NT2/D1 (cell line): ENCODE results near the gene DPH7.
"Not testable (repeated sequence)": the region's sequence is repeated elsewhere in the genome, so short reads cannot be mapped to it uniquely, and the experiment has no call there.

Experiments used
- DNase-seq: peaks from one replicate; pipeline ENCODE4 v3.0.0-alpha.2; 2011; ENCODE audit warnings: low read depth, low spot score
- H3K27me3 ChIP-seq: 2 replicates; pipeline ENCODE4 v1.6.0; 2011; ENCODE audit warnings: mild to moderate bottlenecking; ENCODE audit not compliant: insufficient read length, insufficient read depth
- H3K36me3 ChIP-seq: 2 replicates; pipeline ENCODE4 v1.6.1; 2011; ENCODE audit warnings: mild to moderate bottlenecking, low read length, mixed read lengths; ENCODE audit not compliant: insufficient read depth, insufficient read length
- H3K4me1 ChIP-seq: 2 replicates; pipeline ENCODE4 v1.5.1; 2011; ENCODE audit not compliant: insufficient read depth, insufficient read length
- H3K4me3 ChIP-seq: 2 replicates; pipeline ENCODE4 v1.5.1; 2011; ENCODE audit warnings: low read depth; ENCODE audit not compliant: insufficient read length
- H3K9ac ChIP-seq: 2 replicates; pipeline ENCODE4 v1.6.0; 2011; ENCODE audit warnings: low read depth; ENCODE audit not compliant: insufficient read length
- H3K9me3 ChIP-seq: 2 replicates; pipeline ENCODE4 v1.5.1; 2011; ENCODE audit warnings: mild to moderate bottlenecking, low read length; ENCODE audit not compliant: insufficient read depth
- SUZ12 ChIP-seq: IDR thresholded peaks from 2 replicates; pipeline ENCODE4 v1.6.1; 2011; ENCODE audit not compliant: insufficient read length, insufficient read depth; ENCODE audit errors: extremely low read depth
- YY1 ChIP-seq: IDR thresholded peaks from 2 replicates; pipeline ENCODE4 v1.6.1; 2011; ENCODE audit not compliant: insufficient read length, insufficient read depth
- ZNF274 ChIP-seq: IDR thresholded peaks from 2 replicates; pipeline ENCODE4 v1.6.1; 2011; ENCODE audit warnings: mild to moderate bottlenecking, low read depth, low read length

Gene DPH7

DNA sequence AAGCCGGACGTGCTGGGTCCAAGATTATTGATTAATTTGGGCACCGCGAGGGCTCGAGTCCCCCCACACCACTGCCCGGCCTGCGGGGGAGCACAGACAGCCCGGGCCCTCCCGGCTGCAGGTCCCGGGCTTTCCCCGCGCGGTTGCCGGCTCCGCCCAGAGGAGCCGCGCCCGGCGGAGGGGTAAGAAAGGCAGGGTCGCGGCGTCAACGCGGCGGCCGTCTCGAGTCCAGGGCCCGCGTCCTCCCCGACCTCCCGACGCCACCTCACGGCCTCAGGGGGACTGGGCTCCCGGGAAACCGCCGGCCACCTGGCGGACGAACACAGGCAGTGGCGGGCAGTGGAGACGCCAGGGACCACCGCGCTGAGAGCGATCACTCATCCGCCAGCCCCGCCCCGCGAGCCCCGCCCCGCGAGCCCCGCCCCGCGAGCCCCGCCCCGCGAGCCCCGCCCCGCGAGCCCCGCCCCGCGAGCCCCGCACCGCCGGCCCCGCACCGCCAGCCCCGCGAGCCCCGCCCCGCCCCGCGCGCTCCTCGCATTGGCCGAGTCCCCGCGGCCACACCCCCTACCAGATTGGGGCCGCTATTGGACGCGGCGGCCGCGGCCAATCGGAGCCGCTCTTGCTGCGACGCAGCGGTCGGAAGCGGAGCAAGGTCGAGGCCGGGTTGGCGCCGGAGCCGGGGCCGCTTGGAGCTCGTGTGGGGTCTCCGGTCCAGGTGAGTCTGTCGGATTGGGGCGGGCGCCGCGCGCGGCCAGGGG is 27.3 kb downstream of the DPH7 start, which contains the start of gene MRPL41:
MRPL41 (plus strand) TSS at position 616 of the 758 bp plus-strand sequence. CDS start 203 bp downstream, outside the sequence.
- Histone ChIP-seq H3K27me3 (no peaks in the 10 kb centered on the region), H3K4me1 (peaks cover 2% of the 10 kb centered on the region), H3K4me3 (peak within 1 kb of the TSS; percentile 97), H3K9ac (peak within 1 kb of the TSS; percentile 97), H3K36me3 (peaks cover 41% of the 10 kb centered on the region), H3K9me3 (peaks cover 6% of the 10 kb centered on the region; the same call in 1 of the 2 replicates)
- TF ChIP-seq YY1 (no peak), ZNF274 (no peak), SUZ12 (no peak)
- peak; percentile 88 for DNase-seq

DNA sequence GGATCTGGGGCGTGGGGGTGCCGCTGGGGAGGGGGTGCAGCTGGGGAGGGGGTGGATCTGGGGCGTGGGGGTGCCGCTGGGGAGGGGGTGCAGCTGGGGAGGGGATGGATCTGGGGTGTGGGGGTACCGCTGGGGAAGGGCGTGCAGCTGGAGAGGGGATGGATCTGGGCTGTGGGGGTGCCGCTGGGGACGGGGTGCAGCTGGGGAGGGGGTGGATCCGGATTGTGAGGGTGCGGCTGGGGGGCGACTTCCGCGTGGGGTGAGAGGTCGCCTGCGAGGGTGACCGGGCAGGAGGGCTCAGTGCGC is 27.8 kb downstream of the DPH7 start:
- H3K36me3 ChIP-seq: peaks cover 36% of the 10 kb centered on the region
- not testable (repeated sequence) for H3K4me1 ChIP-seq, H3K27me3 ChIP-seq, DNase-seq
- H3K9ac ChIP-seq: peak overlapping the region; percentile 77
- peaks cover 12% of the 10 kb centered on the region; the same call in 1 of the 2 replicates for H3K9me3 ChIP-seq
- peak overlapping the region; percentile 59 for H3K4me3 ChIP-seq

- DNase-seq: peak; percentile 74
- Histone ChIP-seq H3K4me1 (peaks cover 2% of the 10 kb centered on the region), H3K4me3 (peak within 1 kb of the TSS; percentile 59), H3K36me3 (peaks cover 29% of the 10 kb centered on the region), H3K9ac (peak within 1 kb of the TSS; percentile 77), H3K27me3 (no peaks in the 10 kb centered on the region), H3K9me3 (peaks cover 16% of the 10 kb centered on the region; the same call in 1 of the 2 replicates)
- TF ChIP-seq SUZ12 (no peak), ZNF274 (no peak), YY1 (no peak)
These were observed 28.5 kb downstream of the DPH7 start, which contains the start of gene PNPLA7 for GRCh38 chr9:137550231-137550621. TSS of gene PNPLA7 (minus strand) at chr9:137550402. CDS start at chr9:137550197, 205 bp downstream.

DNA sequence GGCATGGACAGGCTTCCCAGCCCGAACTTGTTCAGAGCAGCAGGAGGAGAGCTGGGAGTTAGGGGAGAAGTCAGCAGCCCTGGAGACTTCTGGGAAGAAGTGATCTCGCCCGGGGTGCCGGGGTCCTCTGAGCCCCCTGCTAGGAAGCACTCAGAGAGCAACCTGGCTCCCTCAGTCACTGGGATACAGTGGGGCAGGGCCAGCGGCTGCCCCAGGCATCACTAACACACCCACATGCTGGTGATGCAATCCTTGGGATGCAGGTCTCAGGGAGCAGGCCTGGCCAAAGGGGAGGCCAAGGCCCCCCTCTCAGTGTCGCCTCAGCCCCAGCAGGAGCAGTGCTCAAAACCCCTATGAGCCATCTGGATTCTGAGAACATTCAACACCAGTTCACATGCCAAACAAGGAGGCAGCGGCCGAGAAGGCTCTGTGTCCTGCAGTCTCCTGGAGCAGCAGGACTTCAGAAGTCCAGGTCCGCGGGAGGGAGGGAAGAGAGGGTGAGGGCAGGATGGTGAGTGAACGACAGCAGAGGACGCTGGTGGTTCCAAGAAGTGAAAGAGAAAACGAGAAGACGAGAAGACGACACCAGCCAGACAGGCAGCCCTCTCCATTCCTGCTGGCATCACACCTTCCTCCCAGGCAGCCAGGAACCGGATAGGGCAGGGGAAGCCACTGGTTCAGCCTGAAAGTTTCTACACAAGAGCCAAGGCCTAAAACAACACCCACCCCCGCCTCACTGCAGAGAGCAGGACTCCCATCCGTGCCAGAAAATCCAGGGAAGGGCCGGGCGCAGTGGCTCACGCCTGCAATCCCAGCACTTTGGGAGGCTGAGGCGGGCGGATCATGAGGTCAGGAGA is 30.8 kb downstream of the DPH7 start:
- peaks cover 20% of the 10 kb centered on the region; the same call in 1 of the 2 replicates for H3K9me3 ChIP-seq
- peaks cover 7% of the 10 kb centered on the region for H3K4me1 ChIP-seq
- H3K27me3 ChIP-seq: no peaks in the 10 kb centered on the region
- peaks cover 7% of the 10 kb centered on the region for H3K36me3 ChIP-seq
- no peak for DNase-seq
- peak overlapping the region; percentile 5 for H3K9ac ChIP-seq
- H3K4me3 ChIP-seq: no peak overlapping the region
- TF ChIP-seq ZNF274 (no peak), YY1 (no peak), SUZ12 (no peak)

DNA sequence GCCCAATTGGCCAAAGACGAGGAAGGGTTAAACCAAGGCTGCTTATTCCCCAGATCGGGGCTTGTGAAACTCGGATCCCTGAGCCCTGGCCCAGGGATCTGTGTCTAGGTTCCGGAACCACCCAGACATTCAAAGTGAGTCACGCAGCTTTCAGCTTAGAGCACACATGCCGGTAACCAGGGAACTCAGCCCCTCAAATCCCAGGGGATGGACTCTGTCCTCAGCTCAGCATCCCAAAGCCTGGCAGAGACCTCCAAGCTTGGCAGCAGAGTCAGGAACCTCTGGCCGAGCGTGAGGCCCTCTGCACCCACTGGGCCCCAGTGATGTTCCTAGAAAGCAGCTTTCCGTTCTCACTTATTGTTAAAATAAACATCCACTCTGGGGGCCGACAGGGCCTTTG is 33.6 kb downstream of the DPH7 start:
- Histone ChIP-seq H3K27me3 (no peaks in the 10 kb centered on the region), H3K9me3 (peaks cover 20% of the 10 kb centered on the region; the same call in 1 of the 2 replicates), H3K9ac (no peak overlapping the region), H3K4me1 (peaks cover 10% of the 10 kb centered on the region), H3K36me3 (no peaks in the 10 kb centered on the region), H3K4me3 (no peak overlapping the region)
- no peak for DNase-seq
- TF ChIP-seq YY1: no peak
- no peak for TF ChIP-seq SUZ12
- TF ChIP-seq ZNF274: no peak

GRCh38 chr9:137544176-137544760 is 34.5 kb downstream of the DPH7 start:
- TF ChIP-seq YY1 (no peak), ZNF274 (no peak), SUZ12 (no peak)
- no peak for DNase-seq

More at GRCh38 chr9:137544176-137544760, 34.5 kb downstream of the DPH7 start:
- H3K27me3 ChIP-seq: no peaks in the 10 kb centered on the region
- H3K9ac ChIP-seq: no peak overlapping the region
- no peaks in the 10 kb centered on the region for H3K36me3 ChIP-seq
- no peak overlapping the region for H3K4me3 ChIP-seq
- peaks cover 20% of the 10 kb centered on the region; the same call in 1 of the 2 replicates for H3K9me3 ChIP-seq
- H3K4me1 ChIP-seq: peaks cover 7% of the 10 kb centered on the region
